Mesendoderm (in vitro differentiated cells): Measurements from ENCODE around the gene TMEM191C. TPM values are rescaled to one million over a fixed set of nuclear protein-coding genes. Genes with fewer than 3 reads are reported as not detected.
"Not testable (repeated sequence)": the region's sequence is repeated elsewhere in the genome, so short reads cannot be mapped to it uniquely, and the experiment has no call there.

Source experiments
- DNase-seq: peaks from one replicate; pipeline ENCODE4 v3.0.0; 2013
- H2AK5ac ChIP-seq: 2 replicates; pipeline ENCODE4 v1.6.1; 2013; ENCODE audit warnings: low read length, inconsistent platforms
- H2BK120ac ChIP-seq: 2 replicates; pipeline ENCODE4 v1.6.1; 2013; ENCODE audit warnings: low read depth, mild to moderate bottlenecking, low read length, moderate library complexity, mixed read lengths
- H2BK15ac ChIP-seq: replicated peaks from 2 replicates; pipeline ENCODE4 v1.6.1; 2013; ENCODE audit warnings: low read depth, mild to moderate bottlenecking, moderate library complexity
- H2BK5ac ChIP-seq: 2 replicates; pipeline ENCODE4 v1.6.1; 2013; ENCODE audit warnings: low read length, inconsistent platforms
- H3K18ac ChIP-seq: 2 replicates; pipeline ENCODE4 v1.6.1; 2013; ENCODE audit warnings: mild to moderate bottlenecking, low read length, mixed read lengths
- H3K23ac ChIP-seq: one replicate; pipeline ENCODE4 v1.6.1; 2013; ENCODE audit warnings: low read length
- H3K27ac ChIP-seq: 2 replicates; pipeline ENCODE4 v1.5.1; 2013; ENCODE audit warnings: low read depth, mild to moderate bottlenecking, inconsistent platforms, low read length, moderate library complexity
- H3K27me3 ChIP-seq: 2 replicates; pipeline ENCODE4 v1.6.1; 2013; ENCODE audit warnings: low read length, control low read depth, mild to moderate bottlenecking, inconsistent platforms; ENCODE audit not compliant: insufficient read depth, poor library complexity
- H3K36me3 ChIP-seq: 2 replicates; pipeline ENCODE4 v1.6.1; 2013; ENCODE audit warnings: low read length, inconsistent platforms; ENCODE audit not compliant: control insufficient read depth, insufficient read depth
- H3K4ac ChIP-seq: one replicate; pipeline ENCODE4 v1.6.1; 2013; ENCODE audit warnings: low read depth, mild to moderate bottlenecking, low read length, moderate library complexity
- H3K4me1 ChIP-seq: 2 replicates; pipeline ENCODE4 v1.6.1; 2013; ENCODE audit warnings: low read depth, low read length, inconsistent platforms; ENCODE audit not compliant: control insufficient read depth
- H3K4me2 ChIP-seq: 2 replicates; pipeline ENCODE4 v1.6.1; 2013; ENCODE audit warnings: low read length
- H3K4me3 ChIP-seq: 2 replicates; pipeline ENCODE4 v1.5.1; 2013; ENCODE audit warnings: mild to moderate bottlenecking, low read length
- H3K56ac ChIP-seq: one replicate; pipeline ENCODE4 v1.6.1; 2013; ENCODE audit warnings: low read length
- H3K79me1 ChIP-seq: 2 replicates; pipeline ENCODE4 v1.6.1; 2013; ENCODE audit warnings: low read length, inconsistent platforms
- H3K79me2 ChIP-seq: 2 replicates; pipeline ENCODE4 v1.6.1; 2013; ENCODE audit warnings: mild to moderate bottlenecking, low read length; ENCODE audit not compliant: control insufficient read depth, insufficient read depth
- H3K9ac ChIP-seq: 2 replicates; pipeline ENCODE4 v1.6.1; 2013; ENCODE audit warnings: low read length, inconsistent platforms
- H4K5ac ChIP-seq: one replicate; pipeline ENCODE4 v1.6.1; 2013; ENCODE audit warnings: low read length
- H4K8ac ChIP-seq: one replicate; pipeline ENCODE4 v1.6.1; 2013; ENCODE audit warnings: low read depth, mild to moderate bottlenecking, control low read depth, low read length, moderate library complexity
- WGBS: extraction: QIAGEN DNeasy Blood & Tissue Kit; methylation state at CpG from one replicate; pipeline ENCODE4 v1.1.7; 2013; ENCODE audit warnings: low lambda C conversion rate, missing lambda C conversion rate; ENCODE audit not compliant: insufficient coverage; ENCODE audit errors: extremely low coverage; 5-methylcytosine and 5-hydroxymethylcytosine counted together
- polyA plus RNA-seq, 2 experiments: library from polyadenylated mRNA; stranded (reverse); fragments of 200-250 nt; gene quantifications; one replicate each; pipeline ENCODE4 v1.2.3, GENCODE V29; 2013

The TMEM191C gene
- 0.60 TPM for polyA plus RNA-seq (2013, experiment 1 of 2)
- polyA plus RNA-seq (2013, experiment 2 of 2): 0.71 TPM

DNA sequence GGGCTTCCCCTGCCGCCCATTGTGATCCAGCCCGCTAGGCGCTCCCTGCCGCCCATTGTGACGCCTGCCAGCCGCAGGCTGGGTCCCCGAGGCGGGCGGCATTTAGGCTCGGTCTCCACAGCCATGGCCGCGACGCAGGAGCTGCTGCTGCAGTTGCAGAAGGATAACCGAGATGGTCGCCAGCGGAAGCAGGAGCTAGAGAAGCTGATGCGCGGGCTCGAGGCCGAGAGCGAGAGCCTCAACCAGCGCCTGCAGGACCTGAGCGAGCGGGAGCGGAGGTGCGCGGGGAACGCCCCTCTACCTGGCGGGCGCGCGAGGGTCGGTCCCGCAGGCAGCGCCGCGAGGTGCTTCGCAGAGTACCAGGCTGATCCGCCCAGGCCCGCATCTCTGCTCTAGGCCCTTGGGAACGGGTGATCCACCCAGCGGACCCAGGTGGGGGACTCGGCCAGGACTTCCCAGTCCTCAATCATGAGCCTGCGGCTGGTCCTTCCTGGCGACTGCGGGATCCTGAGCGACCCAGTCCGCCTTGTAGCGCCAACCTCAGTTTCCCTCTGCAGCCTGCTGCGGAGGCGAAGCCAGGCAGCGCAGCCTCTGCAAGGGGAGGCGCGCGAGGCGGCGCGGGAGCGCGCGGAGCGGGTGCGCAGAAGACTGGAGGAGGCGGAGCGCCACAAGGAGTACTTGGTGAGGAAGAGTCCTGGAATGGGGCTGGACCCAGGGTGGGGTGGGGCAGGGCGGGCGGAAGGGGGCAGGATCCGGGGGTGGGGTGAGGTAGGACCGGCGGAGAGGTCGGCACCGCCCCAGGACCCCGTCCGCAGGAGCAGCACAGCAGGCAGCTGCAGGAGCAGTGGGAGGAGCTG is at the start of gene TMEM191C:
TMEM191C (plus strand) TSS at position 51 of the 857 bp plus-strand sequence; CDS start at position 124, 73 bp downstream.
- not testable (repeated sequence) for H2AK5ac ChIP-seq

DNA sequence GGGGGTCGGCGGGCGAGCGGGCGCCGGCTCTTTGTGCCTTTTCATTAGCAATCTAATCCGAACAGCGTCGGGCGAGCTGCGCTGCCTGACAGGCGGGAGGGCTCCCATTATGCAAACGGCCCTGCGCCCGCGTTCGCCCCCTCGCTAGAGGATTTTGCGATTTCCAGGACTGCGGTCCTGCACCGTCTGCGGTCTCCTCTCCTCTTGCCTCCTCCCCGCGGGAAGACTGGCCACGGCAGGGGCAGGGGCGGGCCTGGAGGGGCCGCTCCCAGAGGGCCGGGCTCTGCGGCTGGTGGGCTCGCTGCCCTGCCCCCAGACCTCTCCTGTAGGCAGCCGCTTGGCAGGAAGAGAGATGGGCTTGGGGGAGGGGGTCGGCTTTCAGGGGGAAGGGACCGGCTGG is 49.3 kb upstream of the TMEM191C start:
- H3K4ac ChIP-seq, H3K23ac ChIP-seq, DNase-seq, H4K8ac ChIP-seq, H3K4me2 ChIP-seq, H3K18ac ChIP-seq, H3K79me2 ChIP-seq, H2BK5ac ChIP-seq, H3K4me3 ChIP-seq, H3K27me3 ChIP-seq, H2BK120ac ChIP-seq, H3K4me1 ChIP-seq, H2BK15ac ChIP-seq, H3K9ac ChIP-seq, H3K27ac ChIP-seq, H3K36me3 ChIP-seq, H3K79me1 ChIP-seq, H4K5ac ChIP-seq, H3K56ac ChIP-seq, H2AK5ac ChIP-seq: not testable (repeated sequence)
- no CpG with 5 or more reads among the region's 33 CpGs for WGBS

More for the DNA sequence above, at the start of gene TMEM191C:
- not testable (repeated sequence) for H3K79me2 ChIP-seq, H3K4me2 ChIP-seq, H3K56ac ChIP-seq, H2BK5ac ChIP-seq, H3K23ac ChIP-seq, H3K9ac ChIP-seq, H3K4me3 ChIP-seq, DNase-seq, H3K4ac ChIP-seq, H3K79me1 ChIP-seq, H3K27me3 ChIP-seq, H3K18ac ChIP-seq, H4K5ac ChIP-seq, H3K36me3 ChIP-seq, H3K27ac ChIP-seq, H2BK120ac ChIP-seq, H4K8ac ChIP-seq, H2BK15ac ChIP-seq, H3K4me1 ChIP-seq
- no CpG with 5 or more reads among the region's 74 CpGs for WGBS

DNA sequence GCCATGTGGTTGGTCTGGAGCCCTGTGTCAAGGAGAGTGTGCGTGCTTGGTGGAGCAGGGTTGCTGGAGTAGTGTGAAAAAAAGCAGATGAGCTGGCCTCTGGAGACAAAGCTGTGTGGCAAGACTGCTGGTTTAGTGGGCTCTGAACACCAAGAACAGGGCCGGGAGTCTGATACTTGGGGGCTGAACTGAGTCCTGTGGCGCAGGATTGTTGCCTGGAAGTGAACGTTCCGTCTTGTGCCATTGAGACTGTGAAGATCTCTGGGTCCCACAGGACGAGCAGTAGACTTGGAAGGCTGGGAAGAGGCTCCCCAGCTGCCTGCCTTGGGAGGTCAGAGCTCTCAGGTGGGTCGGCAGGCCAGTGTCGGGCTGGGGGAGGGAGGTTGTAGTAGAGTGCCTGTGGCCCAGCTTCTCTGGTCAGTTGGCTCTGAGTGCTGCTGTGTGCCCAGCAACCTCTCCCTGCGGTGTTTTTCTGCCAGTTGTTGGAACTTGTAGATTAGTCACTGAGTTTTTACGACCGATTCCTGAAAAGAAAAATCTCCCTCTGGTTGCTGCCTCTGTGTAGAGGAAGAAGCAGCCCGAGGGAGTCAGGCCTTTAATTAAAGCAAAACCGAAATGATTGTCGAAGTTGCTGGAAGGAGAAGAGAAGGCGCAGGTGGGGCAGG is 48.1 kb upstream of the TMEM191C start:
- not testable (repeated sequence) for H3K4me2 ChIP-seq, DNase-seq, H3K9ac ChIP-seq, H3K4ac ChIP-seq, H3K36me3 ChIP-seq, H3K4me3 ChIP-seq, H3K56ac ChIP-seq, H2AK5ac ChIP-seq, H3K79me2 ChIP-seq, H4K8ac ChIP-seq, H3K27ac ChIP-seq, H3K4me1 ChIP-seq, H3K27me3 ChIP-seq, H2BK120ac ChIP-seq, H3K18ac ChIP-seq, H3K79me1 ChIP-seq, H3K23ac ChIP-seq, H4K5ac ChIP-seq, H2BK15ac ChIP-seq, H2BK5ac ChIP-seq
- no CpG with 5 or more reads among the region's 15 CpGs for WGBS

DNA sequence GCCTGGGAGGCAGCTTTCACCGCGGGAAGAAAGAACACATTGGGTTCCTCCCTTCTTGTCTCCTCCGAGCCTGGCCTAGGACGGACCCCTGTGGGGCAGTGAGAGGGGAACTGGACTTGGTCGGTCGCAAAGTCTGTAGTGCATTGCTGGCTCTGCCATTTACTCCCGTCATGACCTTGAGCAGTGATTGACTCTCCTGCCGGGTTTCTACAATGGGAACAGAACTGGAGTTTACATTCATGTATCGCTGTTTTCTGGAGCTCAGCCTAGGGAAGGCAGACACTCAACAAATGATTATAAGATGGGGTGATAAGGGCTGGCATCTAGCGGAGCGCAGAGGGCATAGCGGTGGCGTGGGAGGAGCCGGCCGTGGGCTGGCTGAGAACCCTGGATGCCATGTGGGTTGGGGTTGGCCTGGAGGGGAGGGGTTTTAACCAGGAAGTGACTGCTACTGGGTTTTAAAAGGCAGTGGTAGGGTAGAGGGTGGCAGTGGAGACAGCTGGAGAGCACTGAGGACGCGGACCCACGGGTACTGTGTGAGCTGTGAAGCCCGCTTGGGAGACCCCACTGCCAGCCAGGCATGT is 46.9 kb upstream of the TMEM191C start:
- not testable (repeated sequence) for H3K4me3 ChIP-seq, H3K79me1 ChIP-seq, H3K56ac ChIP-seq, H3K4me1 ChIP-seq, H3K27me3 ChIP-seq, H3K18ac ChIP-seq, H3K4ac ChIP-seq, H3K23ac ChIP-seq, H2BK5ac ChIP-seq, H3K79me2 ChIP-seq, H4K5ac ChIP-seq, H2AK5ac ChIP-seq, H3K36me3 ChIP-seq, H3K4me2 ChIP-seq, H3K9ac ChIP-seq, H3K27ac ChIP-seq, H2BK15ac ChIP-seq, DNase-seq, H2BK120ac ChIP-seq, H4K8ac ChIP-seq
- WGBS: no CpG with 5 or more reads among the region's 19 CpGs

DNA sequence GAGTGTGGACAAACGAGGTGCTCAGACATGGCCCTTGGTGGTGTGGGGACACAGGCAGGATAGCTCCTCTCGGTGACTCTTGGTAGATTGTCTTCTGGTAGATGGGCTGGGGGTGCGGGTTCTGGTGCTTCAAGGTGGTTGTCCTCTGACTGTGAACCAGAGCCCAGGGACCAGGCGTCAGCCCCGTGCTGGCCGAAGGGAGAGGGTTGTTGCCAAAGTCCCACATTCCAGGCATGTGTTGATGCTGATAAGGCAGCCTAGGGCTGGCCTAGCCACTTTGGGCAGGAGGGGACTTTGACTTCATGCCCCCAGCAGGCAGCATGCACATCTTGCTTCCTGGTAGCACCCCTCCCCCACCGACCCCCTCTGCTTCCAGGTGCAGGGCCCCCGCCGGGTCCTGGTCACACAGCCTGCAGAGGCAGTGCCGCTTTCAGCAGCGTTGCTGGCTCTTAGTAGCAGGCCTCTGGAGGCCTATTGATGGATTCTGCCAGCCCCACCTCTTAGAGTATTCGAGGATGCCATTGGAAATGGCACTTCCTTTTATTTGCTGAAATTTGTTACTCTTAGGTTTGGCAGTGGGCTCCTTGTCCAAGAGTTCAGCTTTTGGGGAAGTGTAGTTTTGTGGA is 43.0 kb upstream of the TMEM191C start:
- not testable (repeated sequence) for H3K9ac ChIP-seq, H3K27me3 ChIP-seq, H2BK120ac ChIP-seq, H3K23ac ChIP-seq, H3K4ac ChIP-seq, H3K56ac ChIP-seq, H4K5ac ChIP-seq, DNase-seq, H3K4me1 ChIP-seq, H3K36me3 ChIP-seq, H3K79me2 ChIP-seq, H3K4me3 ChIP-seq, H3K4me2 ChIP-seq, H3K27ac ChIP-seq, H3K18ac ChIP-seq, H4K8ac ChIP-seq, H2BK15ac ChIP-seq, H2BK5ac ChIP-seq, H3K79me1 ChIP-seq, H2AK5ac ChIP-seq
- no CpG with 5 or more reads among the region's 12 CpGs for WGBS
